IPS-NIHi7 (cell line): Measurements from ENCODE around the gene FOSL2.
A peak's percentile ranks its signal among the peaks of the same experiment; 100 is the strongest.

Experiments used
- DNase-seq: peaks from one replicate; pipeline ENCODE4 v3.0.0; 2012; ENCODE audit warnings: mixed read lengths; ENCODE audit errors: extremely low spot score

Gene FOSL2

DNA sequence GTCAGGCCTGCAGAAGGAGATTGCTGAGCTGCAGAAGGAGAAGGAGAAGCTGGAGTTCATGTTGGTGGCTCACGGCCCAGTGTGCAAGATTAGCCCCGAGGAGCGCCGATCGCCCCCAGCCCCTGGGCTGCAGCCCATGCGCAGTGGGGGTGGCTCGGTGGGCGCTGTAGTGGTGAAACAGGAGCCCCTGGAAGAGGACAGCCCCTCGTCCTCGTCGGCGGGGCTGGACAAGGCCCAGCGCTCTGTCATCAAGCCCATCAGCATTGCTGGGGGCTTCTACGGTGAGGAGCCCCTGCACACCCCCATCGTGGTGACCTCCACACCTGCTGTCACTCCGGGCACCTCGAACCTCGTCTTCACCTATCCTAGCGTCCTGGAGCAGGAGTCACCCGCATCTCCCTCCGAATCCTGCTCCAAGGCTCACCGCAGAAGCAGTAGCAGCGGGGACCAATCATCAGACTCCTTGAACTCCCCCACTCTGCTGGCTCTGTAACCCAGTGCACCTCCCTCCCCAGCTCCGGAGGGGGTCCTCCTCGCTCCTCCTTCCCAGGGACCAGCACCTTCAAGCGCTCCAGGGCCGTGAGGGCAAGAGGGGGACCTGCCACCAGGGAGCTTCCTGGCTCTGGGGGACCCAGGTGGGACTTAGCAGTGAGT lies 19.4 kb downstream of the FOSL2 start:
- no peak for DNase-seq

DNA sequence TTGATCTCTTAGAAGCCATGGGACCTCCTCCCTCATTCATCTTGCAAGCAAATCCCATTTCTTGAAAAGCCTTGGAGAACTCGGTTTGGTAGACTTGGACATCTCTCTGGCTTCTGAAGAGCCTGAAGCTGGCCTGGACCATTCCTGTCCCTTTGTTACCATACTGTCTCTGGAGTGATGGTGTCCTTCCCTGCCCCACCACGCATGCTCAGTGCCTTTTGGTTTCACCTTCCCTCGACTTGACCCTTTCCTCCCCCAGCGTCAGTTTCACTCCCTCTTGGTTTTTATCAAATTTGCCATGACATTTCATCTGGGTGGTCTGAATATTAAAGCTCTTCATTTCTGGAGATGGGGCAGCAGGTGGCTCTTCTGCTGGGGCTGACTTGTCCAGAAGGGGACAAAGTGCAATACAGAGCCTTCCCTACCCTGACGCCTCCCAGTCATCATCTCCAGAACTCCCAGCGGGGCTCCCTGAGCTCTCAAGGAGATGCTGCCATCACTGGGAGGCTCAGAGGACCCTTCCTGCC lies 20.0 kb downstream of the FOSL2 start:
- no peak for DNase-seq

DNA sequence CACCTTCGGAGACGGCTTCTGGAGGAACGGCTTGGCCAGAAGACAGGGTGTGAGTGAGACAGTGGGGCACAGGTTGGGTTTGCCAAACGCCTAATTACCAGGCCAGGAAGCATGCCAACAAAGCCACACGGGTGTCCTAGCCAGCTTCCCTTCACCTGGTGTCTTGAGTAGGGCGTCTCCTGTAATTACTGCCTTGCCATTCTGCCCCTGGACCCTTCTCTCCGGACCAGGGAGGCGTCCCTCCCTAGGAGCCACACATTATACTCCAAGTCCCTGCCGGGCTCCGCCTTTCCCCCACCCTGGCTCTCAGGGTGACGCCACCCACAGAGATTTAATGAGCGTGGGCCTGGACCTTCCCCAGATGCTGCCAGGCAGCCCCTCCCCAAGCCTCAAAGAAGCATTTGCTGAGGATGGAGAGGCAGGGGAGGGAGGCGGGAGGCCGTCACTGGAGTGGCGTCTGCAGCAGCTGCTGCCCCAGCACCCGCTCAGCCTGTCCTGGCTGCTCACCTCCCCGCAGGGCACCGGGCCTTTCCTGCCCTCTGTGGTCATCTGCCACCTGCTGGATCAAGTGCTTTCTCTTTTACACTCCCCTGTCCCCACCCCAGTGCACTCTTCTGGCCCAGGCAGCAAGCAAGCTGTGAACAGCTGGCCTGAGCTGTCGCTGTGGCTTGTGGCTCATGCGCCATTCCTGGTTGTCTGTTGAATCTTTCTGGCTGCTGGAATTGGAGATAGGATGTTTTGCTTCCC lies 20.7 kb downstream of the FOSL2 start:
- no peak for DNase-seq

DNA sequence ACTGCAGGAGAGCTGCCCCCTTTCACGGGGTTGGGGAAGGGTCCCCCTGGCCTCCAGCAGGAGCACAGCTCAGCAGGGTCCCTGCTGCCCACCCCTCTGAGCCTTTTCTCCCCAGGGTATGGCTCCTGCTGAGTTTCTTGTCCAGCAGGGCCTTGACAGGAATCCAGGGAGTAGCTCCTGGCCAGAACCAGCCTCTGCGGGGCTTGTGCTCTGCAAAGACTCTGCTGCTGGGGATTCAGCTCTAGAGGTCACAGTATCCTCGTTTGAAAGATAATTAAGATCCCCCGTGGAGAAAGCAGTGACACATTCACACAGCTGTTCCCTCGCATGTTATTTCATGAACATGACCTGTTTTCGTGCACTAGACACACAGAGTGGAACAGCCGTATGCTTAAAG lies 21.2 kb downstream of the FOSL2 start:
- DNase-seq, result no peak

DNA sequence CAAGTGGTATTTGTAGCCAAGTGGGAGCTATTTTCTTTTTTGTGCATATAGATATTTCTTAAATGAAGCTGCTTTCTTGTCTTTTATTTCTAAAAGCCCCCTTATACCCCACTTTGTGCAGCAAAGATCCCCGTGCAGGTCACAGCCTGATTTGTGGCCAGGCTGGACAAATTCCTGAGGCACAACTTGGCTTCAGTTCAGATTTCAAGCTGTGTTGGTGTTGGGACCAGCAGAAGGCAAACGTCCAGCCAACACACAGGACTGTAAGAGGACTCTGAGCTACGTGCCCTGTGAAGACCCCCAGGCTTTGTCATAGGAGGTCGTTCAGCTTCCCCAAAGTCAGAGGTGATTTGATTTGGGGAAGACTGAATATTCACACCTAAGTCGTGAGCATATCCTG lies 21.9 kb downstream of the FOSL2 start:
- no peak for DNase-seq

DNA sequence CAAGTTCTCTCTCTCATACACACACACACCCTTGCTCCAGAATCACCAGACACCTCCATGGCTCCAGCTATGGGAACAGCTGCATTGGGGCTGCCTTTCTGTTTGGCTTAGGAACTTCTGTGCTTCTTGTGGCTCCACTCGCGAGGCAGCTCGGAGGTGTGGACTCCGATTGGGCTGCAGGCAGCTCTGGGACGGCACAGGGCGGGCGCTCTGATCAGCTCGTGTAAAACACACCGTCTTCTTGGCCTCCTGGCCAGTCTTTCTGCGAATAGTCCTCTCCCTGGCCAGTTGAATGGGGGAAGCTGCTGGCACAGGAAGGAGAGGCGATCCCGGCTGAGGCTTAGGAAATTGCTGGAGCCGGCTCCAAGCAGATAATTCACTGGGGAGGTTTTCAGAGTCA lies 22.4 kb downstream of the FOSL2 start:
- DNase-seq, result no peak

DNA sequence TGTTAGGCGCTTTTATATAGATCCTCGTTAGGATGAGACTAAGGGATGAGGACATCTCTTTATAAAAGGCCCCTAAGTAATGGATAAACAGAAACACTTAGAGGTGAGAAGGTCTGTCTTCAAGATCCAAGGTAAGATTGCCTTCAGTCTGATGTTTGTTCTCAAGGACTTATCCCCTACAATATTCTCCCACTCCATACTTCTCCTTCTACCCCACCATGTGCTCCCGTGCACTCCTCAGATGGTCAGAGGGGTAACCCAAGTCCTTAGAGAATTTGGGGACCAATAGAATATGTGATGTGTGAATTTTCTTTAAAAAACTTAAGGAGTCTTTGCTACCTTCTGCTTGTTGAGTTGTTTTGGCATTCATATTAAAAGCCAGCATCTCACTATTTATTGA lies 23.1 kb downstream of the FOSL2 start:
- DNase-seq, result no peak

DNA sequence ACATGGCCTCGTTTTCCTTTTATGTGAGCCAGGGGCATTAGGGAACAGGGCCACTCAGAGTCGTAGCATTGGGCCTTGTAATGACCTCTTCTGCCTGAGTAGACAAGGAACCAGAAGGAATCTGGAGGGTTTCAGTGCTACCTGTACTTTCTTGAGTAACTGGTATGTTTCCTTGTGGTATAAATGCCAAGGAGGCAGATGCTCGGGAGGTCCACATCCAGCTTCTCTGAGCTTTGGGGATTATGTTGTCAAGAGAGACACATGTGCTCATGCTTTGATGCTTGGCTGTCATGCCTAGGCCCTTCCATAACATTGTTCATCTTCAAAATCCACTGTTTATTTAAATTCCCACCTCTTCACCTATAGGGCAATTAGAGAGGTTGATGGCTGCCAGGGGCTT lies 26.3 kb downstream of the FOSL2 start:
- no peak for DNase-seq

DNA sequence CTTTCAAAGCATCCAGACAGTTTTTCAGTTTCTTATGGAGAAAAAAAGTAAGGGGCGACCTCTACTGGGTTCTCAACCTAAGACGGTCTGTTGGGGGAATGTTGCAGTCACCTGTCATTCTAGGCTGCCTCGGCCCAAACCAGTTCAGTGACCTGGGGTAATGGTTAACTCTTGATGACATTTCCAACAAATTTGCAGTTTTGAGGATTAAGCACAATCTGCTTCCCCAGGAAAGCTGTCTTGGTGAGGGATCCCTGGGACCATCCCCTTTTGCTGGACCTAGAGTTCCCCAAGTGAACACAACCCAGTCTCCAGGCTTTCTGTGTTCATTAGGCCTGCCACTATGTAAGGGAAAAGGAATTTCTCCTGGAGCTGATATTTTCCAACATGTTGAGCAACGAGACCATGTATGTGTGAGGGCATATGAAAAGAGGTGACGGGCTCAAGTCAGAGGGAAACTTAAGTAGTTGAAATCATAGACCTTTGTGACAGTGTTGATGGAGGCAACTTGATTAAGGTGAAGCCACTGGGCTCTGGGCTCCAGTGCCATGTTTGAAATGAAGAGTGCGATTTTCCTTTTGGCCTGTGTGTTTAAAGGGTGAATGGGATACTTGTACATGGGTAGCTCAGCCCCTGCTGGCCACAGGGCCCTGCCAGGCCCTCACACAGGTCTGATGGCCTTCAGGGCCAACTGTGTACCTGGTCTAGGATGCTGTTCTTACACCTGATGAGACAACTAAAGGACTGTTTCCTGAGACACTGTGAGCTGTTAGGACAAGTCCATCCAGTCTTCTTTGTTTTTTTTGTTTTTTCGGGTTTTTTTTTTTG lies 27.0 kb downstream of the FOSL2 start:
- peak; percentile 50 for DNase-seq

DNA sequence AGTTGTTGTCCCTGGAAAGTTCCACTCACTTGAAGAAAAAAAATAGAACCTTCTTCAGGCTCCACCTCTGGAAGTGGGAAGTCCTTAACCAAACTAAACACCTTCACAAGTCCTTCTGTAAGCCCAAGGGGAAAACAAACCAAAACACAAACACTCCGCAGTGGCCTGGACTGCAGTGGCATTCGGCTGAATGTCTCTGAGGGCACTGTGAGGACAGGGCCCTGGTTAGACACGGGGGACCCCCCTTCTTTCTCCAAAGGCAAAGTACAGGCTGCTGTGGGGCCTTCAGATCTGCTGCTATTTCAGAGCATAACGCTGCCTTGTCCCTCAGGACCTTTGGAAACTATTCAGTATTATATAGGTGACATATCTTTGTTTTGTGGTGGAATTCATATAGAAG lies 28.1 kb downstream of the FOSL2 start:
- DNase-seq, result no peak

DNA sequence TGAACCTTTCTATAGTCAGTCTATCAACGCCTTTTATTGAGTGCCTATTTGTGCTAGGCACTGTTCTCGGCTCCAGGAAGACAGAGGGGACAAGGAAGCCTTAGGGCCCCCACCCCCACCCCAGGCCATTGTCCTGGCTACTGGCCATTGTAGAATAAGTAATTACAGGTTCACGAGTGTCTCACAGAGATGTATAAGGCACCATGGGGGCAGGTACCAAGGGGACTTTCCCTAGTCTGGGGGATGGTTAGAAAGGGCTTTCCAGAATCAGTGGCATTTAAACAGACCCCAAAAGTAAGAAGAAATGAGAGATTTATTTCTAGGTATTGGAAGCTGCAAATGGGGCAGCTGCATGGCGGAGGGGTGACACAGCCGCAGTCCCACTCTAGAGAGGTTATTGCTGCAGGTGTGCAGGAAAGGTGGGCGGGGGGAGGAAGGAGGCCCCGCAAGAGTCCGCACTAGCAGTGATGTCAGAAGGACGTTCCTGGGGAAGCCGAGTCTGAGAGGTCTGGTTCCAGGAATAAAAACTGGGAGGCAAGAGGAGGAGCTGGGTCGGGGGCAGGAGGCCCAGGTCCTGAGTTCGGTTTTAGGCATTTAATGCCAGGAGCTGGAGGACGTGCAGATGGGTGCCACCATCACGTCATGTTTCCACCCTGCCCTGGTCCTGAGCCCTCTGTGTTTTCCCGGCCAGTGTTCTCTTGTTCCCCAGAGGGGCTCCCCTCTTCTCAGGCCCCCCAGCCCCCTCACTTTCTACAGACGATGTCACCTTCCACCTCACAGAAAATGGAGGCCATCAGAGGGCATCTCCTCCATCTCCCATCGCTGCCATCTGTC lies 30.5 kb downstream of the FOSL2 start:
- no peak for DNase-seq

DNA sequence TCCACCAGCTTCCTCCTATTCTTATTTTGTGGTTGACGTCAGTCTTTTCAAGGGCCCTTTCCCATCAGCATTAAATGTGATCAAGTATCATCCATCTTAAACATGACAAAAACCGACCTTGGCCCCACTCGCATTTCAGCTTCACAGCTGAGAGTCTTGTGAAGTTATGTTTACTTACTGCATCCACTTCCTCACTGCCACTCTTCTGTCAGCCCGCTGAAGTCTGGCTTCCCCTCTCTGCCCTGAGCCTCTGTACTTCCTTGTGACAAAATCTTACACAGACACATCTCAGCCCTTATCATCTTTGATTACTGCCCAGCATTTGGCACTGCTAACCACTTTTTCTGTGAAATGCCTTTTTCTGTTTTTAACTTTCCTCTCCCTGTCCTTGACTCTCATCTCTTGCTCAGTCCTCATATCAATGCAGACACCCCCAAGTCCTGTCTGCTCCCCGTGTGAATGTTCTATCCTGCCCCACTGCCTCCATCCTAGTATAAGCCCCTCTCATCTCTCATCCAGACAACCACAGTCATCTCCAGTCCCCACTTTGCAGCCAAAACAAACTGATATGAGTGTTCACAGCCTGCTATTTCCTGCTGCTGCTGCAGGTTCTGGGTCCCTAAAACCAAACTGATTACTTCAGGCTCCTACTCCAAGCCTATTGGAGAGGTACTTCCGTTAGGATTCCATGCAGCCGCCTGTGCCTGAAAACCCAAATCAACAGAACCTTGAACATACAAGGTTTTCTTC lies 31.4 kb downstream of the FOSL2 start:
- no peak for DNase-seq

DNA sequence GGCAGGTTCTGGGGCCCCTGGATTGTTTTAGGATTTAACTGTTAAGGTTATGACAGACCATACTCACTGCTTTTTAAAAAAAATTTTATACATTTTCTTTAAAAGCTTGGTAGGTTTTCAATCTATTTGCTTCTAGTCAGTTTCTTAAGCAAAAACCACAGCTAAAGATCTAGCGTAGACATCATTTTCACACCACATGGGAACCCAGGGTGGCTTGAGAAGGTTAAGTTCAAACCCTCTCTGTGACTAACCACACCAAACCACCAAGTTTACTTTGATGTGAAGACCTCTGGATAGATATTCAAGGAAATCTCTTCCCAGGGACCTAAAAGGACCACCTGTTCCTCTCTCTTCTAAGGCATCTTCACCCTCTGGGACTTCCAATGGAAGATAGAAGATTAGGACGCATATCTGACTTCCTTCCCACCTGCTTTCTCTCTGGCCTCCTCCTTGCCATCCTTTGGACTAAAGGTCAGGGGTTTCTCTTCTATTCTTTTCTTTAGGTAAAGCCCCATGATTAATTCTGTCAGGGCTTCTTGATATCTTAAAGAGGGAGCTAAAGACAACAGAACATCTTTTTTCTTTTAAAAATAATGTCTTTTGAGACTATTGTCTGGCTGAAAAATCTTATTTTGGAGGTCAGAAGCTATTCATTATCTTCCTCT lies 32.3 kb downstream of the FOSL2 start:
- no peak for DNase-seq

DNA sequence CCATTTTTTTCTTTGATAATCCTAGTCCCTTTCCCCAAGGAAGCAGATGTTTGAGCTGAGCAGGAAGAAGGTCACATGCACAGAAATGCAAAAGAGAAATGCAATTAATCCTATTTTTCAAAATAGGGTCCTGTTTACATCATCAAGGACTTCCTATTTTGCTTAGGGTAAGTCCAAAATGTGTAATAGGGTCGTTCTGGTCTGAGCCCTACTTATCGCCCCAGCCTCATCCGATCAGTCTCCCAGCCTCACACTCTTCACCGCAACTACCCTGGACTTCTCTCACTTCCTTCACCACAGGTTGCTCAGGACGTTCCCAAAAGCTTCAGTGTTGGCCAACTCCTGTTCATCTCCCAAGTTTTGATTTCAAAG lies 32.8 kb downstream of the FOSL2 start:
- DNase-seq, result no peak

DNA sequence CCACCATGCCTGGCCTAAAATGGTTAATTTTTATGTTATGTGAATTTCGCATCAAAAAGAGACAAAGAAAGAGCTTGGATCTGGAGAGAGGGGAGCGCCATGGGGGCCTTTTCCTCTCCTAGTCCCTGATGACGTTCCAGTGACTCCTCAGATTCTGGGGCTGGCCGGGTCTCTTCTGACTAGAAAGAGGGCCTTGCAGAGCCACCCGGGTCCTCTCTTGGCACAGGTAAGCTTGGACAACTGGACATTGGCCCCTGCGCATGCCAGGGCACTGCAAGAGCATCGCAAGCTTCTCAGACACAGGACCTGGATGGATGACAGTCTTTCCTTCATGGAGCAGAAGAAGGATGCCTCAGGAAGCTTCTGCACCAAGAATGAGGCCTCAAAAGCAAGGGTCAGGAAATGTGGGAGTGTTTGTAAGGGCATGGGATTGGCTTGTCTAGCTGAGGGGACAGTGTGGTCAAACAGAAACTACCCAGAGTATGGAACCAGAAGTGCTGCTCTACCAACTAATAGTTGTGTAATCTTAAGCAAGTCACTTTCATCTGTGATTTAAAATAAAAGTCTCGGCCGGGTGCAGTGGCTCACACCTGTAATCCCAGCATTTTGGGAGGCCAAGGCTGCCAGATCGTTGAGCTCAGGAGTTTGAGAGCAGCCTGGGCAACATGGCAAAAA lies 35.2 kb downstream of the FOSL2 start:
- DNase-seq, result no peak

DNA sequence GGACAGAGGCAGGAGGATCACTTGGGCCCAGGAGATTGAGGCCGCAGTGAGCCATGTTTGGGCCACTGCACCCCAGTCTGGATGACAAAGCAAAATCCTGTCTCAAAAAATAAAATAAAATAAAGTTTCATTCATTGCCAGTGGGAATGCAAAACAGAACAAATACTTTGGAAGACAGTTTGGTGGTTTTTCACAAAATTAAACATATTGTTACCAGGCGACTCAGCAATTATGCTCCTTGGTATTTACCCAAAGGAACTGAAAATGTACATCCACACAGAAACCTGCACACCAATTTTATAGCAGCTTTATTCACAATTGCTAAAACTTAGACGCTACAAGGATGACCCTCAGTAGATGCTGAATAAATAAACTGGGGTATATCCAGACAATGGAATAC lies 35.8 kb downstream of the FOSL2 start:
- no peak for DNase-seq

DNA sequence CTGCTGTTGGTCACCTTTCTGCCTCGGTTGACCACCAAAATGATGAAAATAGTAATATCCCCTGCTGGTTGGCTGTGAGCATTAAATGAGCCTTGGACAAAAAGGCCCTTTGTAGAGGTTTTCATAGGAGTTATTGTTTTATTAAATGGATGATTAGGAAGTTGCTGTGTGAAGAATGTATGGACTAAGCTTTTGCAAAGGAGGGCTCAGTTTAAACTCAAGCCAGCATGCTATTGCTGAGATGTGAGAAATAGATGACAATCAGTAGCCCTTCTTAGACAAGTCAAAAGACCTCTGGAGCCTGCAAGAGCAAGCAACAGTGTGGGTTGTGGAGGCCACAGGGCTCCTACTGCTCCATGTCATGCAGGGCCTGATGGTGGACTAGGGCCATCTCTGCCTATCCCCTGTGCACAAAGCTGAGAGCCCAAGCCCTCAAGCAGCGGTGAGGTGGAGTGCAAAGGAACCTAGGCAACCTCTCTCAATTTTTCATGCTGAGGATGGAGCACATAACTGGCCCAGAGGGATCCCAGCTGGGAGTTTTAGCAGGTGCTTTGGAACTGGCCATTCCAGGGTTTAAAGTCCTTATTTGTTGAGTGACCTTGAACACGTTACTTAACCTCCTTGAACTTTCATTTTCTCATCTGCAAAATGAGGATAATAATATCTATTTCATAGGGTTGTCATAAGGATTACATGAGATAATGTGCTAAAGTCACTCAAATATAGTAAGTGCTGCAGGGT lies 37.1 kb downstream of the FOSL2 start:
- no peak for DNase-seq

DNA sequence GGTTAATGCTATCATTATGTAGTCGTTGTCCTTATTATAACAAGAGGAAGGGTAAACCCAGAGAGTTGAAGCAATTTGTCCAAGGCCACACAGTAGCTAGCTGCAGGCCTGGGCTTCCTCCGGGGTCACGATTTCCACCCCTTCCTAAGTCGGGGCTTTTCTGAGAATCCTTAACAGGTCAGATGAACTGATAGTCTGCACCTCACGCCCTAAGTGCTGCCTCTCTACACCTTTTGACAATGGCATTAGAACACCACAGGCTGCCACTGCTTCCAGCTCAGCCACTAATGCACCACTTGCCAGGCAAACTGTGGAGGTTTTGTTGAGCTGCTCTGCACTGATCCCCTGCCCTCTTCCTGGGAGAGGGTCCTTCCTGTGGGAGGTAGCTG lies 37.7 kb downstream of the FOSL2 start:
- DNase-seq, result no peak

DNA sequence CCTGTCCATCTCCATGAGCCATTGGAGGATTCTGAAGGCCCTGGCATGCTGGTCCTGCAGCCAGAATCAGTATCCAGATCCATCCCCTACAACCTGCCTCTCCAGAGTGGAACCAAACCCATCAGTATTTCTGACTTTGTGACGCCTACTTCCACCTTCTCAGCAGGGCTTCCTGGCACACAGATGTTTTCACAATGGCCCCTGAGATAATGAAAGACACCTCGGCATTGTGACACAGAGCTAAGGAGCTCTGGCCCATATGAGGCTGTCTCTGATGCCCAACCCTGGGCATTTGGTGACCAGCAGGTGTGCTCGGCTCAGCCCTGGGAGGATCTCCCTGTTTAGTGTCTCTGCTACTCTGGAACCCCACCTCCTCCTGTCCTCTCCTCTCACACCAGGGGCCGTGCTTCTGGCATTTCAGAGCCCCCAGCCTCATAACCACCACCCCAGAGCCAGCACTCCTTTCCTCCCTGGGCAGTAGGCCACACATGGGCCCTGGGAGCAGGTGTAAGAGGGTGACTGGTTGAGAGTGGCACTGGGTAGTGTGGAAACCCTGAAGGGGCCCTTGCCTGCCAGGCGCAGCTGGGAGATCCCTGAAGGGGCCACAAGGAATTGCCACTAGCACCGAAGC lies 38.2 kb downstream of the FOSL2 start:
- DNase-seq, result no peak
